CD4-positive, alpha-beta T cell treated with Interleukin-10 for 1 hour (primary cell): ENCODE data around the gene GCC2.
"Not testable (repeated sequence)": the region's sequence is repeated elsewhere in the genome, so short reads cannot be mapped to it uniquely, and the experiment has no call there.

Source experiments
- DNase-seq: peaks from one replicate; pipeline ENCODE4 v3.0.0-alpha.2; 2020

The GCC2 gene

DNA sequence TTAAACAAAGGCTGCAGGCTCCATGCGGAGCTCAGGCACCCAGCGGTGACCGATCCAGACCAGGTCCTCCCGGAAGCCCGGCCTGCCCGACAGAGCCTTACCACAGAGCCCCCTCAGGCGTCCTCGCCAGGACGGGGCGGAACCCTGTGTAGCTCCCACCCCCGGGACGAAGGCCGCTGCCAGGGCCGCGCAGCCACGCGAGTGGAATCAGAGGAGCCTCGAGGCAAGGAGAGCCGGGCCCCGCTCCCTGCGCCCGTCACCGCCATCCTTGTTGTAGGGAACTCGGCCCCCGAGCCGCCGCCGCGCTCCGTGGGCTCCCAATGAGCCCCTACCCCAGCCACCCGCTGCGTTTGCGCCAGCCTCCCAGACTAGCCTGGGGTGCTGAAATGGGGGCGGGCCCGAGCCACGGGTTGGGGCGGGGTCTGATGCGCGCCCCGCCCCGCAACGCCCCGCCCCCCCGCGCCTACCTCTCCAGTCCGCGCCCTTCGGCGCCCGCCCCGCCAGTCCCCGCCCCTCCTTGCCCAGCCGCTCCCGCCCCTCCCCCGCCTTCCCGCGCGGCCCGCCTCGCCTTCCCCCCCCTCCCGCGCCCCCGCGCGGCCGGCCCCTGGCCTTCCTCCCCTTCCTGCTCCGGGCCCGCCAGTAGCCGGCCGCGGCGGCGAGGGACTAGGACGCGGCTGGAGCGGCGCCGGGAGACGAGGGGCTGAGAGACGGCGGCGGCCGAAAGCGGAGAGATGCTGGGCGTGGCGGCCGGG is 85.0 kb downstream of the GCC2 start, which contains the start of gene LIMS1:
LIMS1 (plus strand) TSS at position 639 of the 752 bp plus-strand sequence; CDS start at position 732, 93 bp downstream.
- peak; percentile 89 for DNase-seq

DNA sequence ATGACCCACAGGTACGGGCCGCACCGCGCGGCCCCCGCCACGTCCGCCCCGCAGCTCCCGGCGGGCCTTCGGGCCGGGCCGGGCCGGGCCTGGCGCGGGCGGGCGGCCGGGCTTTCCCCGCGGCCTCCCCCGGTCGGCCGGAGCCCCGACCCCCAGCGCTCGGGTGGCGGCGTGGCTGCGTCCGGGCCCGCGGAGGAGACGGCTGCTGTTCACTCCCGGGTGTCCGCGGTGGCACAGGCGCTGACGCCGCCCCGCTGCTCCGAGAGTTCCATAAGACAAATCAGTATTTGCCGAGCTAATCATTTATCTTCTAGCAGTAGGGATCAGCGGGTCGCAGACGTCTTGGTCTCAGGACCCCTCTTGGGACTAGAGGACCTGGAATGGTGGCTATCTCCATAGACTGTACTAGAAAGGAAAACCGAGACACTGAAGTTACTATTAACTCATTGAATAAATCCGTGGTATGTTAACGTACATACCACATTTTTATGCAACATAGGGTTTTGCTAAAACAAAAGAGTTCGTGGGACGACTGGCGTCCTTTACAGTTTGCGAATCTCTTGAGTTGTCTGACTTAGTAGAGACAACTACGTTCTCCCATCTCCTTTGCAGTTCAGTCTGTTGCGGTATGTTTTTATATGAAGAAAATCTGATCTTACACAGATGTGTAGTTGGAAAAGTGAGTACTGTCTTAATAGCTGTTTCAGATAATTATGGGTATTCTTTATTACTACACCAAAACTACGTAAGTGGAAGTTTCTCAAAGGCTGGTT is 85.8 kb downstream of the GCC2 start:
- DNase-seq, result peak; percentile 46

DNA sequence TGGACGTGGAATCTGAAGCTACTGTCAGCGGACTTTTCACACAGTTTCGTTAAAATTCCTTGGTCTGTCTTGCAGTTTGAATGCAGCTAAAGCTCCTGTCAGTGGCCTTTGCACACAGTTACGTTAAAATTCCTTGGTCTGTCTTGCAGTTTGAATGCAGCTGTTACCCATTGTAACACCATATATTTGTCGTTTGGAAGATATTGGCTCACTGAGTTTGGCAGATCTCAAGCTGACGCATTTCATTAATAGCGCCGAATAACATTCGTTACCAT is 86.3 kb downstream of the GCC2 start:
- no peak for DNase-seq

- no peak for DNase-seq
Measured at GRCh38 chr2:108536133-108536780, 87.3 kb downstream of the GCC2 start.

- DNase-seq, result no peak
Measured at GRCh38 chr2:108536911-108537310, 87.9 kb downstream of the GCC2 start.

GRCh38 chr2:108538000-108538625 is 89.1 kb downstream of the GCC2 start:
- no peak for DNase-seq

- DNase-seq, result no peak
Measured at GRCh38 chr2:108541451-108541850, 92.4 kb downstream of the GCC2 start.

GRCh38 chr2:108542071-108542470 is 93.1 kb downstream of the GCC2 start:
- DNase-seq, result no peak

DNA sequence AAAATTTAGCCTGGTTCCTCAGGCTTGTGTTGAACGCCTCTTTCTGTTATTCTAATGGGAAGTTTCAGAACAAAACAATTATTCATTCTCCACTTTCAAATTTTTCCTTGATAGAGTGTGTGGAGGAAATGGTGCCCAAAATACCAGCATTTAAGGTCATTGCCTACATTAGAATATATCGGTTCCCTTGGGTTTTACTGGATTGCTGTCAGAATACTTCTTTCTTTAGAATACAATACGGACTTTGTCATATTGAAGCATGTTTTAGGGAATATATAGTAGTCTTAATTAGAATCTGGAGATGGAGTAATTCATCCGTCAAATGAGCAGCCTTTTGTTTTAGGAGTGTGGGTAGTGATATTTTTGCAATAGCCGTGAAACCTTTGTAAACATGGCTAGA is 98.6 kb downstream of the GCC2 start:
- no peak for DNase-seq

DNA sequence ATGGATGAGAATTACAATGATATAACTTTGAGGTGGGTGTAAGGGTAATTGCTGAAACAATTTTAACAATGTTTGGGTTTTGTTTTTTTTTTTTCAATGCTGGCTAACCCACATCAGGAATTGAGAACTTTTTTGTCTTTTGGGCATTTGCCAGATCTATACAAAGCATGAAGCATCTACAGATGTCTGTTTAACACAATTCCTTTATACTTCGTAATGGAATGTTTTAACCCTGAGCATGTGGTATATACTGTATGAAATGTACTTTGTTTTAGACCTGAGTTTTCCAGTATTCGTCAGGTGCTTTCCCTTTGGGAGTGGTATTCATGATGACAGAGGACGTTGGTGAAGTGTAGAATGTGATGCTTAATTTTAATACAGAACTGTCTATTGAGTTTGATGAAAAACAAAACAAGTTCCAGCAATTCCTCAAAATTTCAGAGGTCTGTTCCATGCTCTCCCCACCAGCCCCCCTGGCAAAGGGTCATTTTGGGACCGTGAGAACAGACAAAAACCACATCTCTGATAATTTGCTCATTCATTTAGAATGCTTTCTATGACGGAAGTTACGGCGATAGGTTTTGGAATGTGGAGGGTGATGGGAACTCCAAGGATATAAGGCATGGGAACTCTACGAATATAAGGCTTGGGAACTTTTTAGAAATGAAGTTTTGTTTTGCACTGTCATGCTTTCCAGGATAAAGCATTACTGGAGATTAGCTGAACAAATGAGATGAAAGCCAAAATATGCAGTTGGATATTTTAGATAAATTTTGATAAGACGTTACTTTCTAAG is 99.4 kb downstream of the GCC2 start:
- no peak for DNase-seq

GRCh38 chr2:108552566-108552965 is 103.6 kb downstream of the GCC2 start:
- DNase-seq, result no peak

GRCh38 chr2:108553209-108553919 is 104.4 kb downstream of the GCC2 start:
- no peak for DNase-seq

DNA sequence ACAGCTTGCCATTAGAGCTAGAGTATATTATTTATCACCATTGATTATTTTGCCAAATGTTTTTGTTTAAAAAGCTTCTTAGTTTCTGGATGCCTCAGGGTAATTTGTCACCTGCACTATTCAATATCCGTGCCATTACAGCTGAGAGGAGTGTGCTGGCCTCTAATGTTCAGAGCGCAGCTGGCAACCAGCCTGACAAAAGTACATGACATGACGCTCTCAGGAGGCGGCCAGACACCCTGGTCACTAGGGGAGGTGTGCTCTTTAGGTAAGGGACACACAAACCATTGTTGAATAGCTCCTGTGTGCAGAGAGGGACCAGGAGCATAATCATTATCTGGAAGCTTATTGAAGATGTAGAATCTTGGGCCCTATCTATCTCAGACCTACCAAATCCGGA is 105.5 kb downstream of the GCC2 start:
- no peak for DNase-seq

GRCh38 chr2:108555572-108555971 is 106.6 kb downstream of the GCC2 start:
- no peak for DNase-seq

DNA sequence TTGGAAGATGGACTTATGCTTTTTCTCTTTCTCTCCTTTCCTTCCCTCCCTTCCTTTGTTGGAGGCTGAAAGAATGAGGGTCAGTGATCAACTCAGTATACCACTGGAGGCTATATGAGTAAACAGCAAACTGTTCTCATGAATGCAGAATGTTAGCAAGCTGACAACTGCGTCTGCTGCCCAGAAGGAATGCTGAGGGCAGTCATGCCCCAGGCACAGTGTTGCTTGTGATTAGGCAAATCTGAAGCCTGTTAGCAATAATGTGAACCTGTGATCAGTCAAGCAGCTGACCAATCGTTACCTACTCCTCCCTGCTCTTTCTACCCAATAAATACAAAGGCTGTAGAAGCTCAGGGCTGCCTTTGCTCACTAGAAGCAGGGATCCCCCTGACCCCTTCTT is 107.6 kb downstream of the GCC2 start:
- not testable (repeated sequence) for DNase-seq
